Esophagus squamous epithelium (tissue), 5 donors: ENCODE data around the gene RIPK3. TPM values are rescaled to one million over a fixed set of nuclear protein-coding genes. Genes with fewer than 3 reads are reported as not detected.
"Not testable (repeated sequence)": the region's sequence is repeated elsewhere in the genome, so short reads cannot be mapped to it uniquely, and the experiment has no call there.

ENCODE experiments used
- DNase-seq: peaks from one replicate; lab custom pipeline; 2025; lab: John Stamatoyannopoulos, UW
- H3K27ac ChIP-seq, 4 donors: fragments of 200-600 bp; sonication (generic); one replicate each; pipeline ENCODE4 v1.5.1; 2016 to 2019; ENCODE audit warnings: mild to moderate bottlenecking in 1 of 4
- H3K27me3 ChIP-seq, 4 donors: fragments of 200-600 bp; sonication (generic); 1 replicate in 3 of 4; 2 replicates in 1 of 4; pipeline versions ENCODE4 v1.5.1 to v1.6.0; 2017 to 2021; ENCODE audit warnings: antibody characterized with exemption in 1 of 4
- H3K36me3 ChIP-seq, 3 donors: fragments of 200-600 bp; sonication (generic); one replicate each; pipeline ENCODE4 v1.5.1; 2016 to 2019
- H3K4me1 ChIP-seq, 3 donors: fragments of 200-600 bp; sonication (generic); one replicate each; pipeline ENCODE4 v1.5.1; 2017 to 2019
- H3K4me3 ChIP-seq, 4 donors: fragments of 200-600 bp; sonication (generic); 1 replicate in 3 of 4; 2 replicates in 1 of 4; pipeline ENCODE4 v1.5.1; 2016 to 2019; ENCODE audit warnings: mild to moderate bottlenecking in 2 of 4, moderate library complexity in 1 of 4
- H3K9me3 ChIP-seq, 3 donors: fragments of 200-600 bp; sonication (generic); one replicate each; pipeline ENCODE4 v1.5.1; 2016 to 2019
- CTCF ChIP-seq, 6 experiments: fragments of 450-650 bp in 4 of 6; fragments of 200-600 bp in 2 of 6; sonication (generic) in 2 of 6; IDR thresholded peaks; one replicate each; pipeline ENCODE4 v1.5.1; 2016 to 2019; ENCODE audit warnings: antibody characterized with exemption in 6 of 6, mild to moderate bottlenecking in 4 of 6, moderate library complexity in 4 of 6
- POLR2A ChIP-seq, 4 donors: fragments of 450-650 bp; IDR thresholded peaks; one replicate each; pipeline ENCODE4 v1.6.1; 2017; ENCODE audit warnings: antibody characterized with exemption in 4 of 4, mild to moderate bottlenecking in 4 of 4, moderate library complexity in 3 of 4
- WGBS, 2 donors: methylation state at CpG; one replicate each; pipeline ENCODE4 v1.1.5; 2018; 5-methylcytosine and 5-hydroxymethylcytosine counted together
- intact Hi-C: fragments of 100-400 bp; cut with DNase I; formaldehyde crosslinking; loops from one replicate; pipeline ENCODE4 v1.15.0; 2022
- total RNA-seq, 4 donors: library from RNA; depleted of rRNA; stranded (reverse); fragments of >200 nt; gene quantifications; one replicate each; pipeline ENCODE4 v1.1.0, GENCODE V29; 2016
- donor health status: DM: yes; HTN: yes; CAD: no.

The RIPK3 gene
- total RNA-seq, result 10 to 100 TPM; 10.3 to 21.4 (median 12.7) TPM

DNA sequence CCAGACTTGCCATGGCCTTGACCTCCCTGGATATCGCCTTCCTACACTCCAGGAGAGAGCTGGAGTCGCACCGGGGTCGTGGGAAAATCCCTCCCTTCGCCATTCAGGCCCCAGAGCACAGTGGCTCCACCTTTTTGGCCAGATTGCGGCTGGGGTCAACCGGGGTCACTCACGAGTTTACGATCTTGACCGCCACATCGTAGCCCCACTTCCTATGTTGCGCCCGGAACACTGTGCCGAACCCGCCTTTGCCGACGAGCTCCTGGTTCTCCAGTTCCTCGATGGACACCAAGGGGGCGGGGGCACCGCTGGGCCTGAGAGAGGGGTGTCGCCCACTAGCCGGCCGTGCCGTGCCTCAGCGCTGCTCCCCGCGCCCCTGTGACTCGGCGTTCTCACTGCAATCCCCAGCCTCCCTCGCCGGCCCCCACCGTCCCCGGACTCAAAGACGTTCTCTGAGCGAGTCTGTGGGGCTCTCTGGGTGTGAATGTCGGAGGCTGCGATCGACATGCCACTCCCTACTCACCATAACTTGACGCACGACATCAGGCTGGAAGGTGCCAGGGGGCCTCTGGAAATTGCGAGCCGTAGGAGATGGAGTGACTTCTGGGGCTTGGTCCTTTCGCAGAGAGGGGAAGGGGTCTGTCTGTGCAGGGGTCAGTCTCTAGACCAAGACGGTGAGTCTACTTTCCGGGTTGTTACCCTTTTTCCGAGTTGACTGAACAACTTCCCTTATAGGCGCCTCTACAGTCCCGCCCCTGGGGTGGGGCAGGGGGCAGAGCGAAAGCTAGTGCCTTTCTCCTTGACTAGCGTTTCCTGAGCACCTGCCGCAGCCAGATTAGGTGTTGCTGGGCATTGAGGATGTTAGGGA, at the start of gene RIPK3:
Gene RIPK3 (minus strand): TSS at position 708 of the 868 bp plus-strand sequence. CDS start 165 bp downstream, at position 543.
- H3K36me3 ChIP-seq, result peaks cover 0 to 30% (median 0%) of the 10 kb centered on the region in 3 donors
- DNase-seq, result no peak
- H3K4me3 ChIP-seq, result peak within 1 kb of the TSS; percentile 42 to 73 (median 54)
- intact Hi-C loops, result no loop called here
- WGBS, 2 donors, result 15 to 18% methylated on average over 12 to 31 of the region's 51 CpGs
- peak in 1 of 4 donors; percentile 47 for TF ChIP-seq POLR2A (IDR thresholded peaks at IDR 0.05)
- TF ChIP-seq CTCF (IDR thresholded peaks at IDR 0.05), result no peak
- H3K27me3 ChIP-seq, result peaks cover 0 to 17% (median 2%) of the 10 kb centered on the region in 4 donors
- H3K4me1 ChIP-seq, result peaks cover 15 to 57% (median 19%) of the 10 kb centered on the region in 3 donors
- H3K27ac ChIP-seq, result peak within 1 kb of the TSS; percentile 67 to 78 (median 72)
- no peaks in the 10 kb centered on the region for H3K9me3 ChIP-seq

GRCh38 chr14:24389226-24389848, 49.5 kb upstream of the RIPK3 start:
- no peak overlapping the region for H3K4me3 ChIP-seq
- intact Hi-C loops, result no loop called here
- no peaks in the 10 kb centered on the region for H3K9me3 ChIP-seq
- peak overlapping the region in 1 of 4 donors; percentile 30 for H3K27ac ChIP-seq
- H3K4me1 ChIP-seq, result peaks cover 0 to 39% (median 5%) of the 10 kb centered on the region in 3 donors
- TF ChIP-seq CTCF (IDR thresholded peaks at IDR 0.05), result no peak
- no peak for TF ChIP-seq POLR2A (IDR thresholded peaks at IDR 0.05)
- H3K36me3 ChIP-seq, result no peaks in the 10 kb centered on the region
- no peaks in the 10 kb centered on the region for H3K27me3 ChIP-seq
- 60 to 70% methylated on average over 11 of the region's 11 CpGs for WGBS, 2 donors
- no peak for DNase-seq

DNA sequence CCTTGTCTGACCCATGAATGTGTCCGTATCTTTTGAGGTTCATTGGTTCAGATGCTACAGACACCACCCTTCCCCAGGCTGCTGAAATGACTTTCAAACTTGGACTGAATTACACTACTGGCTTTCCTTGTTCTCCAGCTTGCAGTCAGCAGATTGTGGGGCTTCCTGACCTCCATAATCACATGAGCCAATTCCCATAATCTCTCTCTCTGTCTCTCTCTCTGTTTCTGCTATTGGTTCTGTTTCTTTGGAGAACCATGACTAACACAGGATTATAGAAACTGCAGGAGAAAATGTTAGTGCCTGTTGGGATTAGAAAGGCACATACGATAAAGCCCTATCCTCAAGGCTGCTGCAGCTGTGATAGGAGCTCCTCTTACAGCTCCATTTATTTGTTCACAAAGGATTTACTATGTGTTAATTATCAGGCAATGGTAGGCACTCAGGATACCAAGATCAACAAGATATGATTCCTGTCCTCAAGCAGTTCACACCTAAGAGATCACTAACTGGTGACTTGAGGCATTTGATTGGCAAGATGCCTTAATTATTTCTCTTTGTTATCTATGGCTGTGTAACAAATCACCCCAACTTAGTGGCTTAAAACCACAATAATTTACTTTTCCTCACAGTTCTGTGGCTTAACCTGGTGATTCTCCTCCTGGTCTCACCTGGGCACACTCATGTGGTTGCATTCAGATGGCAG, 48.8 kb upstream of the RIPK3 start:
- 45 to 56% methylated on average over 2 of the region's 2 CpGs for WGBS, 2 donors
- intact Hi-C loops, result no loop called here

DNA sequence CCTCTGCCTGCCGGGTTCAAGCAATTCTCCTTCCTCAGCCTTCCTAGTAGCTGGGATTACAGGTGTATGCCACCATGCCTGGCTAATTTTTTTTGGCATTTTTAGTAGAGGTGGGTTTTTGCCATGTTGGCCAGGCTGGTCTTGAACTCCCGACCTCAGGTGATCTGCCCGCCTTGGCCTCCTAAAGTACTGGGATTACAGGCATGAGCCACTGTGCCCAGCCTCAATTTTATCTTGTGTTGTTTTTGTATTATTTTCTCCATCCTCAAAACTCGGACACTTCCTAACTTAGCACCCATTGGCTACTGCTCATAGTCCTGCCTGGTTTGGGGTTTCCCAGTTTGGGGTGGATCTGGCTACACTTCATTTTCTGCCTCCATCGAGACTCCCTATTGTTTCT, 47.8 kb upstream of the RIPK3 start:
- H3K36me3 ChIP-seq, H3K27ac ChIP-seq, intact Hi-C loops, H3K27me3 ChIP-seq, H3K4me3 ChIP-seq, H3K9me3 ChIP-seq, DNase-seq: not testable (repeated sequence)
- peaks cover 0 to 24% (median 5%) of the 10 kb centered on the region in 3 donors for H3K4me1 ChIP-seq
- WGBS, 2 donors, result 87% methylated on average over 5 of the region's 5 CpGs

More for the DNA sequence above, 48.8 kb upstream of the RIPK3 start:
- no peak for DNase-seq
- H3K27ac ChIP-seq, result peak overlapping the region in 1 of 4 donors; percentile 30
- no peaks in the 10 kb centered on the region for H3K27me3 ChIP-seq
- no peak overlapping the region for H3K4me3 ChIP-seq
- H3K36me3 ChIP-seq, result no peaks in the 10 kb centered on the region
- TF ChIP-seq POLR2A (IDR thresholded peaks at IDR 0.05), result no peak
- no peak for TF ChIP-seq CTCF (IDR thresholded peaks at IDR 0.05)
- peaks cover 0 to 34% (median 5%) of the 10 kb centered on the region in 3 donors for H3K4me1 ChIP-seq
- no peaks in the 10 kb centered on the region for H3K9me3 ChIP-seq

- DNase-seq, result no peak
- Histone ChIP-seq H3K9me3 (no peaks in the 10 kb centered on the region), H3K27ac (no peak overlapping the region), H3K36me3 (no peaks in the 10 kb centered on the region), H3K4me1 (peaks cover 0 to 24% (median 5%) of the 10 kb centered on the region in 3 donors), H3K4me3 (no peak overlapping the region), H3K27me3 (no peaks in the 10 kb centered on the region)
- intact Hi-C loops, result no loop called here
- WGBS, 2 donors, result 55 to 91% methylated on average over 2 of the region's 2 CpGs
- TF ChIP-seq CTCF (IDR thresholded peaks at IDR 0.05), result no peak
Observed at GRCh38 chr14:24387009-24387345, 47.2 kb upstream of the RIPK3 start.
